Activated T-cell treated with anti-CD3 and anti-CD28 coated beads, Interleukin-2, amount 50 U/mL, for 24 hours (primary cell): Measurements from ENCODE around the gene APOE.
"Not testable (repeated sequence)": the region's sequence is repeated elsewhere in the genome, so short reads cannot be mapped to it uniquely, and the experiment has no call there.

Experiments used
- DNase-seq: peaks from one replicate; pipeline ENCODE4 v3.0.0-alpha.2; 2020
- H3K27ac Mint-ChIP-seq: 2 replicates; pipeline ENCODE4 v1.8.0; 2020; ENCODE audit warnings: mild to moderate bottlenecking, mixed read lengths
- H3K27me3 Mint-ChIP-seq: 2 replicates; pipeline ENCODE4 v1.8.0; 2020; ENCODE audit warnings: mixed read lengths
- H3K36me3 Mint-ChIP-seq: 2 replicates; pipeline ENCODE4 v1.8.0; 2020; ENCODE audit warnings: low read depth, mixed read lengths
- H3K4me1 Mint-ChIP-seq: 2 replicates; pipeline ENCODE4 v1.8.0; 2020; ENCODE audit warnings: low read depth, mixed read lengths
- H3K4me3 Mint-ChIP-seq: 2 replicates; pipeline ENCODE4 v1.8.0; 2020; ENCODE audit warnings: mild to moderate bottlenecking, moderate library complexity, mixed read lengths
- H3K9me3 Mint-ChIP-seq: 2 replicates; pipeline ENCODE4 v1.8.0; 2020; ENCODE audit warnings: mixed read lengths

The APOE gene

DNA sequence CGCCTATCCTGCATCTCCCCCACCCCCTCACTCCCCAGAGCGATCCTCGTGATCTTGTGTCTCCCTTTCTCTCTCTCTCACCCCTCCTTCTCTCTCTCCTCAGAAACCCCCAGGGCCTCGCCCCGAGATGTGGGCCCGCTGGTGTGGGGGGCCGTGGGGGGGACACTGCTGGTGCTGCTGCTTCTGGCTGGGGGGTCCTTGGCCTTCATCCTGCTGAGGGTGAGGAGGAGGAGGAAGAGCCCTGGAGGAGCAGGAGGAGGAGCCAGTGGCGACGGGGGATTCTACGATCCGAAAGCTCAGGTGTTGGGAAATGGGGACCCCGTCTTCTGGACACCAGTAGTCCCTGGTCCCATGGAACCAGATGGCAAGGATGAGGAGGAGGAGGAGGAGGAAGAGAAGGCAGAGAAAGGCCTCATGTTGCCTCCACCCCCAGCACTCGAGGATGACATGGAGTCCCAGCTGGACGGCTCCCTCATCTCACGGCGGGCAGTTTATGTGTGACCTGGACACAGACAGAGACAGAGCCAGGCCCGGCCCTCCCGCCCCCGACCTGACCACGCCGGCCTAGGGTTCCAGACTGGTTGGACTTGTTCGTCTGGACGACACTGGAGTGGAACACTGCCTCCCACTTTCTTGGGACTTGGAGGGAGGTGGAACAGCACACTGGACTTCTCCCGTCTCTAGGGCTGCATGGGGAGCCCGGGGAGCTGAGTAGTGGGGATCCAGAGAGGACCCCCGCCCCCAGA lies 27.3 kb upstream of the APOE start:
- Mint-ChIP-seq H3K27me3 (peaks cover 6% of the 10 kb centered on the region), H3K27ac (no peak overlapping the region), H3K4me3 (no peak overlapping the region), H3K9me3 (no peaks in the 10 kb centered on the region), H3K36me3 (no peaks in the 10 kb centered on the region), H3K4me1 (peaks cover 9% of the 10 kb centered on the region)
- no peak for DNase-seq

DNA sequence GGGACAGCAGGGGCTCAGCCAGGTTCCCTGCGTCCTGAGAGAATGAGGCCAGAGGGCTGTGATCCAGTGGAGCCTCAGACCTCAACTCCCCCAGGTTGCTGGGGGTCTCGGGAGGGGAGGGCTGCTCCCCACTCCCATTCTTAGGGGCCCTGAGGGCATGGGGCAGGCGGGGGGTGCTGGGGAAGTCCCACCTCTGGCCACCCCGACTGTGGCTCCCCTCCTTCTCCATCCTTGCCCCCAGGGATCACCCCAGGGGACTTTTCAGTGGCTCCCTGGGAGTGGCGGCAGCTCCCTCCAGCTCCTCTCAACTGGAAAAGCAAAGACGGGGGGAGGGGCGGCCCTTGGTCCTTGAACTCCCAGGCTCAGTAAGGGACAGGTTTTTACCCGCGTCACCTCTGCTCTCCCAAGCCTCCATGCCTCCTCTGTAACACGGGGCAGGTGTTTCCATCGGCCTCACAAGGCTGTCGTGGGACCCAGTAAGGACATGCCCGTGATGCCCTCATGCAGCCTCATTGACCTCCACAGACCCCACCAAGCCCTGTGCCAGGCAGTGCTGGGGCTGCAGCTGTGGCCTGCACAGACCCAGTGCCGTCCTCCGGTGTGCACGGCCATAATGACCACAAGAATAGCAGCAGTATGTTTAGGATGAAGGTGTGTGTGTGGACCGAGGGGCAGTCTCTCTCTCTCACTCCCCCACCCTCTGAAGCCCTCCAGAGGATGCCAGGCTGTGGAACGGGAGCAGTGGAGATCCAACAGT lies 26.1 kb upstream of the APOE start:
- Mint-ChIP-seq H3K27me3 (peaks cover 6% of the 10 kb centered on the region), H3K9me3 (no peaks in the 10 kb centered on the region), H3K4me1 (peaks cover 9% of the 10 kb centered on the region), H3K36me3 (no peaks in the 10 kb centered on the region), H3K27ac (no peak overlapping the region), H3K4me3 (no peak overlapping the region)
- no peak for DNase-seq

DNA sequence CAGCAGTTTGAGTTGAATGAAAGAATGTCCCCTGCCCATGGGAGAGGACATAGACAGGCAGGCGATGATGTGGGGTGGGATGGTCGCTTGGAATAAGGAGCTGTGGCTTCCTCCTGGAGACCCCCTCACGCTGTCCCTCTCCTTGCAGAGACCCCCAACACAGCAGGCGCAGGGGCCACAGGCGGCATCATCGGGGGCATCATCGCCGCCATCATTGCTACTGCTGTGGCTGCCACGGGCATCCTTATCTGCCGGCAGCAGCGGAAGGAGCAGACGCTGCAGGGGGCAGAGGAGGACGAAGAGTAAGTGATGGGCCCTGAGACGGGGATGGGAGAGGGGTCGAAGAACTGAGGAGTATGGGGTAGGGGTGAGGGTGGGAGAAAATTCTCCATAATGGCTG lies 23.5 kb upstream of the APOE start:
- no peak for DNase-seq
- Mint-ChIP-seq H3K4me3 (no peak overlapping the region), H3K4me1 (peaks cover 5% of the 10 kb centered on the region), H3K27me3 (peaks cover 6% of the 10 kb centered on the region), H3K9me3 (no peaks in the 10 kb centered on the region), H3K27ac (no peak overlapping the region), H3K36me3 (no peaks in the 10 kb centered on the region)

DNA sequence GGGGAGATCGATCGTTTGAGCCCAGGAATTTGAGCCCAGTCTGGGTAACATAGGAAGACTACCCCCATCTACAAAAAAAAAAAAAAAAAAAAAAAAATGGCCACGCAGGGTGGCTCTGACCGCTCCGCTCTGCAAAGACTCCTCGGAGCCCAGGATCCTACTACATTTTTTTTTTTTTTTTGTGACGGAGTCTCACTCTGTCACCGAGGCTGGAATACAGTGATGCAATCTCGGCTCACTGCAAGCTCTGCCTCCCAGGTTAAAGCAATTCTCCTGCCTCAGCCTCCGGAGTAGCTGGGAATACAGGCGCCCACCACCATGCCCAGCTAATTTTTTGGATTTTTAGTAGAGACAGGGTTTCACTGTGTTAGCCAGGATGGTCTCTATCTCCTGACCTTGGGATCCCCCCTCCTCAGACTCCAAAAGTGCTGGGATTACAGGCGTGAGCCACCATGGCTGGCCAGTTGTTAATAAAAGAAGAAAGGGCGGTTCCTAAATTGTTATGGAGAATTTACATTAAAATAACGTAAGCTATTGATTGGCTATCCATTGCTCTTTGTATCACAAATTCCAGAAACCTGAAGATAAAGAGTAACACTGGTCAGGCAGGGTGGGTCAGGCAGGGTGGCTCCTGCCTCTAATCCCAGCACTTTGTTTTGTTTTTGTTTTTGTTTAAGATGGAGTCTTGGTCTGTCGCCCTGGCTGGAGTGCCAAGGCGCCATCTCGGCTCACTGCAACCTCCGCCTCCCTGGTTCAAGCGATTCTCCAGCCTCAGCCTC lies 22.8 kb upstream of the APOE start:
- not testable (repeated sequence) for H3K27ac Mint-ChIP-seq, H3K4me3 Mint-ChIP-seq, H3K36me3 Mint-ChIP-seq, DNase-seq, H3K9me3 Mint-ChIP-seq, H3K4me1 Mint-ChIP-seq, H3K27me3 Mint-ChIP-seq

DNA sequence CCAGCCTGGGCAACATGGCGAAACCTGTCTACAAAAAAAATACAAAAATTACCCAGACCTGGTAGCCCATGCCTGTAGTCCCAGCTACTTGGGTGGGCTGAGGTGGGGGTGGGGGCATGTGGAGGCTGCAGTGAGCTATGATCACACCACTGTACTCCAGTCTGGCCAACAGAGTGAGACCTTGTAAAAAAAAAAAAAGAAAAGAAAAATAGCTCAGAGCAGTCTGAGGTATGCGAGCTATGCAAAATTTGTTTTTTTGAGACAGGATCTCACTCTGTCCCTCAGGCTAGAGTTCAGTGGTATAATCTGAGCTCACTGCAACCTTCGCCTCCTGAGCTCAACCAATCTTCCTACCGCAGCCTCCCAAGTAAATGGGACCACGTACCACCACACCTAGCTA lies 21.7 kb upstream of the APOE start:
- H3K27ac Mint-ChIP-seq: no peak overlapping the region
- H3K36me3 Mint-ChIP-seq: no peaks in the 10 kb centered on the region
- H3K4me3 Mint-ChIP-seq: no peak overlapping the region
- peaks cover 2% of the 10 kb centered on the region for H3K27me3 Mint-ChIP-seq
- DNase-seq: no peak
- H3K4me1 Mint-ChIP-seq: peaks cover under 1% of the 10 kb centered on the region
- no peaks in the 10 kb centered on the region for H3K9me3 Mint-ChIP-seq

DNA sequence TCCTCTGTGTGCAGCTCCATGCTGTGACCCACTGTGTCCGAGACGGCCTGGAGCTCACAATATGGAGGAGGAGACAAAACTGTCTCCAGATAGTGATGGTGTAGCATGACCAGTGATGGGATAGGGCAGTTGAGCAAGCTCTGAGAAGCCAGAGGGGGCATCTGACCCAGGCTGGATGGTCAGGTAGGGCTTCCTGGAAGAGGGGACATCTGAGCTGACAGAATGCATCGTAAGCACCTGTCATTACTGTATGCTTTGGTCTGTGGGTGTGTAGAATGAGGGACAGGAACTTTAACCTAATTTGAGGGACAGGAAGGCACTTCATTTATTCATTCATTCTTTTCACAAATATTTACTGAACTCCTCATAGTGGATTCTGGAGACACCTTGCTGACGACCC lies 21.0 kb upstream of the APOE start:
- Mint-ChIP-seq H3K4me1 (peaks cover 4% of the 10 kb centered on the region), H3K4me3 (no peak overlapping the region), H3K9me3 (peaks cover 2% of the 10 kb centered on the region), H3K27me3 (no peaks in the 10 kb centered on the region), H3K36me3 (no peaks in the 10 kb centered on the region), H3K27ac (no peak overlapping the region)
- no peak for DNase-seq

DNA sequence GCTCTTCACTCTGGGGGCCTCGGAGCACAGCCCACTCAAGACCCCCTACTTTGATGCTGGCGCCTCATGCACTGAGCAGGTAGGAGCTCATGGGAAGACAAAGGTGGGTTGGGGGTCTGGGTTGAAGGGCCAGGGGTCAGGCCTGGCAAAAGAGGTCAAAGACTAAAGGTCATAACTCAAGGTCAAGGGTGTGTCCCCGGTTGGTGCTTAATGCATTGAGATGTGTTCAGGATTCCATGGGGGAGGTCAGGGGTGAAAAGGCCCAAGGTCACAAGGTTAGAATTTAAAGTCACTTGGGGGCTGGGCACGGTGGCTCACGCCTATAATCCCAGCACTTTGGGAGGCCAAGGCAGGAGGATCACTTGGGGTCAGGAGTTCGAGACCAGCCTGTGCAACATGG lies 19.5 kb upstream of the APOE start:
- Mint-ChIP-seq H3K9me3 (peaks cover 5% of the 10 kb centered on the region), H3K36me3 (peaks cover 3% of the 10 kb centered on the region), H3K27ac (peak overlapping the region; percentile 59), H3K4me3 (no peak overlapping the region), H3K4me1 (peaks cover 11% of the 10 kb centered on the region), H3K27me3 (no peaks in the 10 kb centered on the region)
- no peak for DNase-seq

DNA sequence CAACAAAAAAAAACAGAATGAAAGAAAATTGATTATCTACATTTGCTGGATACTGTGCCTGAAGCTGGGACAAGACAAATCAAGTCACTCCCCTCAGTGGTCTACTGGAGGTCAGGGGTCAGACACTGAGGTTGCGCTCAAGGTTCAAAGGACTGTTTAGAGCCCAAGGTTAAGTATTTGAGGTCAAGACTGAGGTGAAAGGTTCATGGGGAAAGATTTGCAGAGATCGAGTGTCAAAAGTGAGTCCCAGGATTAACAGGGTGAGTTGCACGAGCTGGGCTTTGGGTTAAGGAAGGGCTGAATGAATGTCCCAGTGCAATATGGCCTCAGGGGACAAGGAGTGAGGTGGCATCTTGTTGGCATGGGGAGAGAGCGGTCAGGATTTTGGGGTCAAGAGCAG lies 17.9 kb upstream of the APOE start:
- Mint-ChIP-seq H3K36me3 (peaks cover 14% of the 10 kb centered on the region), H3K27me3 (no peaks in the 10 kb centered on the region), H3K27ac (no peak overlapping the region), H3K4me1 (peaks cover 22% of the 10 kb centered on the region), H3K9me3 (peaks cover 5% of the 10 kb centered on the region), H3K4me3 (no peak overlapping the region)
- DNase-seq: no peak

DNA sequence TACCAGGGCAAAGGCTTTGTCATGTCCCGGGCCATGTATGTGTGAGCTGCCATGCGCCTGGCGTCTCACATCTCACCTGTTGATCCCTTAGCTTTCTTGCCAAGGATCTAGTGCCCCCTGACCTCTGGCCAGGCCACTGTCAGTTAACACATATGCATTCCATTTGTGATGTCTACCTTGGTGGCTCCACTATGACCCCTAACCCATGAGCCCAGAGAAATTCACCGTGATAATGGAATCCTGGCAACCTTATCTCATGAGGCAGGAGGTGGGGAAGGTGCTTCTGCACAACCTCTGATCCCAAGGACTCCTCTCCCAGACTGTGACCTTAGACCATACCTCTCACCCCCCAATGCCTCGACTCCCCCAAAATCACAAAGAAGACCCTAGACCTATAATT lies 17.3 kb upstream of the APOE start:
- not testable (repeated sequence) for DNase-seq, H3K27ac Mint-ChIP-seq, H3K27me3 Mint-ChIP-seq, H3K4me3 Mint-ChIP-seq, H3K9me3 Mint-ChIP-seq
- Mint-ChIP-seq H3K36me3 (peaks cover 21% of the 10 kb centered on the region), H3K4me1 (peaks cover 29% of the 10 kb centered on the region)

DNA sequence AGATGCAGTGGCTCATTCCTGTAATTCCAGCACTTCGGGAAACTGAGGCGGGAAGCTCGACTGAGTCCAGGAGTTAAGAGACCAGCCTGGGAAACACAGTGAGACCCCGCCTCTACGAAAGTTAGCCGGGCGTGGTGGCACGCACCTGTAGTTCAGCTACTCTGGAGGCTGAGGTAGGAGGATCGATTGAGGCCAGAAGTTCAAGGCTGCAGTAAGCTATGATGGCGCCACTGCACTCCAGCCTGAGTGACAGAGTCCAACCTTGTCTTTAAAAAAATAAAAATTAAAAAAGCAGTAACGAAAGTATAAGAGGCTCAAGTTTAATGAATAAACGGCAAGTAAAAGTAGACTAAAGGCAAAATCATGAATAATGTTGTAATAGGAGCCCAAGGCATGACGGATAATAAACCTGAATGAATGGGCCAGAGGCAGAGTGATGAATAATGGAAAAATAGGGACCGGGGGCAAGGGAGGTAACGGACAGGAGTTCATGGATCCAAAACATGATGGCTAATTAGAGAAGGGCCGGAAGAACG lies 15.7 kb upstream of the APOE start:
- H3K27ac Mint-ChIP-seq: peak overlapping the region; percentile 98
- peaks cover 5% of the 10 kb centered on the region for H3K9me3 Mint-ChIP-seq
- peak overlapping the region; percentile 96 for H3K4me3 Mint-ChIP-seq
- peaks cover 38% of the 10 kb centered on the region for H3K4me1 Mint-ChIP-seq
- no peaks in the 10 kb centered on the region for H3K27me3 Mint-ChIP-seq
- H3K36me3 Mint-ChIP-seq: peaks cover 36% of the 10 kb centered on the region
- no peak for DNase-seq

DNA sequence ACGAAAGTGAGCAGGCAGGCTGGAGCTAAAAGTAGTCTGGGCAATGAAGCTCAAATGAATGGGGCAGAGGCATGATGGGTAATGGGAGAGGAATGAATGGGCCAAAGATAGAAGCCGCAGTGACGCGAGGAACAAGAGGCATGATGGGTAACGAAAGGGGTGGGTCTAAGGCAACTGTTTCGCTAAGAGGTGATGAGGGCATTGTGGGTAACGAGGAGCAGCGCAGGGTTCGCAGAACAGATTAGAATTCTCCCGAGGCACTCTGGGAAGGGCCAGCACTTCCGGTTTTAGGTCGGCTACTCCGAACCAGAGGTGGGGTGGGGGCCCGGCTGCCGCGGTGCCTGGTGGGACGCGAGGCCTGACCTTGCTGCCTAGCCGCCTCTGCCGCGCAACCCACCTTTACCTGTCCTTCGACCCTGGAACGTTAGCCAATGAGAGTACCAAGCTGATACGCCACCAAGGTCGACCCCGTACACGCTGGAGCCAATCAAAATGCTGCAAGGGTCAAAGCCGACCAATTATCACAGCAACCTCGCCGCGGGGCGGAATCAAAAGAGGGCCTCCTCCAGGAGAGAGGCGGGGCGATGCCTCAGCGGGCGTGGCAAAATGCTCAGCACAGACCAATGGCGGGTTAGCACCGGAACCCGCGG lies 15.1 kb upstream of the APOE start:
- peaks cover 38% of the 10 kb centered on the region for H3K4me1 Mint-ChIP-seq
- H3K27ac Mint-ChIP-seq: peak overlapping the region; percentile 98
- peak; percentile 100 for DNase-seq
- no peaks in the 10 kb centered on the region for H3K27me3 Mint-ChIP-seq
- H3K36me3 Mint-ChIP-seq: peaks cover 42% of the 10 kb centered on the region
- H3K4me3 Mint-ChIP-seq: peak overlapping the region; percentile 96
- peaks cover 5% of the 10 kb centered on the region for H3K9me3 Mint-ChIP-seq

DNA sequence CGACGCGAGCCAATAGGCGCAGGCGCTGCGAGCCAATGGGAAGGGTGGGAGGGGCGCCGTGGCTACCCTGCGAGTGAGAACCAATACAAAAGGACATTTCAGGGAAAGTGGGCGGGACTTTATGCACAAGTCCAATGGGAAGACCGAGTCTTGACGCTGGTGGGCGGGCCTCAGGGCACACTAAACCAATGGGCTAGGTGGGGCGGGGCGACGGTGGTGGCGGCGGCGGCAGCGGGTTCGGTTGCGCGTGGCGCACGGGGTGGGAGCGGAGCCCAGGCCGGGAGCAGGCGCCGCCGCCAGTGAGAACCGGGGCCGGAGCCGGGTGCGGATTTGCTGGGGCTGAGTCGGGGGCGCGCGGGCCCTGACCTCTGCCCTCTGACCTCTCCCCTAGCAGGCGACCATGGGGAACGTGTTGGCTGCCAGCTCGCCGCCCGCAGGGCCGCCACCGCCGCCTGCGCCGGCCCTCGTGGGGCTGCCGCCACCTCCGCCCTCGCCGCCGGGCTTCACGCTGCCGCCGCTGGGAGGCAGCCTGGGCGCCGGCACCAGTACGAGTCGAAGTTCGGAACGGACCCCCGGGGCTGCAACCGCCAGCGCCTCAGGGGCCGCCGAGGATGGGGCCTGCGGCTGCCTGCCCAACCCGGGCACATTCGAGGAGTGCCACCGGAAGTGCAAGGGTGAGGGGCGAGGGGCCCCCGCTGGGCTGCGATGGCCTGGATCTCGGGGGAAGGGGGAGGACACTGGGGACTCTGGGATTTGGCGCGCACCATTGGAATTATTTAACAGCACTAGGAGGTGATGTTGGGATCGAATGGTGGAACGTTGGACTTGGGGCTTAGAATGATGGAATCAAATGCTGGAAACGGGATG lies 14.3 kb upstream of the APOE start, which contains the start of gene TOMM40:
Gene TOMM40, plus strand, starts transcription at position 239 of the 867 bp plus-strand sequence. Its CDS starts 162 bp downstream, at position 401.
- Mint-ChIP-seq H3K9me3 (peaks cover 5% of the 10 kb centered on the region), H3K27me3 (no peaks in the 10 kb centered on the region), H3K4me1 (peaks cover 41% of the 10 kb centered on the region), H3K4me3 (peak within 1 kb of the TSS; percentile 96), H3K36me3 (peaks cover 49% of the 10 kb centered on the region), H3K27ac (peak within 1 kb of the TSS; percentile 98)
- DNase-seq: no peak

DNA sequence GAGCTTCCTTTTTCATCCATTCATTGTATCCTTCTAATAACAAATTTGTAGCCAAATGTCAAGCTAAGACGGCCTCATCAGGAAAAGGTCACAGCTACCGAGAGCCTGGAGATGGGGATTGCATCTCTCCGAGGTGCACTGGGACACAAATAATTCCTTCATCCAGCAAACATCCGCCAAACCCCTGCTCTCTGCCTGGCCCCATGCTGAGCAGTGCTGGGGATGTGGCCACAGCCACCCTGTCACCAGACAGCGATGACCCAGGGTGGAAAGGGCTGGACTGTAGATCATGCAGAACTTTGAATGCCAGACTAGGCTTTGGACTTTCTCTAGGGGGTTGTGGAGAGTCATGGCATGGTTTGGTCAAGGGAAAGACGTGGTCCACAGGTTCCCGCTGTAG lies 12.7 kb upstream of the APOE start:
- Mint-ChIP-seq H3K9me3 (peaks cover 5% of the 10 kb centered on the region), H3K4me3 (peak overlapping the region; percentile 96), H3K36me3 (peaks cover 65% of the 10 kb centered on the region), H3K4me1 (peaks cover 41% of the 10 kb centered on the region), H3K27ac (peak overlapping the region; percentile 96), H3K27me3 (no peaks in the 10 kb centered on the region)
- no peak for DNase-seq
